Renal cortex interstitium (tissue), 11 donors: ENCODE data around the gene DENND4B. TPM values are rescaled to one million over a fixed set of nuclear protein-coding genes. Genes with fewer than 3 reads are reported as not detected.

Source experiments
- DNase-seq, 11 donors: peaks; one replicate each; pipeline ENCODE4 v3.0.0-alpha.2; 2013; ENCODE audit warnings: low read depth in 9 of 11, low spot score in 4 of 11; ENCODE audit errors: extremely low read depth in 1 of 11
- polyA plus RNA-seq, 3 donors: library from polyadenylated mRNA; unstranded; fragments of 120-200 nt; gene quantifications; one replicate each; pipeline ENCODE4 v1.2.1, GENCODE V29; 2013; ENCODE audit not compliant: insufficient read length in 3 of 3

Gene DENND4B
- polyA plus RNA-seq, 3 donors = 30.8 to 49.8 (median 41.8) TPM

DNA sequence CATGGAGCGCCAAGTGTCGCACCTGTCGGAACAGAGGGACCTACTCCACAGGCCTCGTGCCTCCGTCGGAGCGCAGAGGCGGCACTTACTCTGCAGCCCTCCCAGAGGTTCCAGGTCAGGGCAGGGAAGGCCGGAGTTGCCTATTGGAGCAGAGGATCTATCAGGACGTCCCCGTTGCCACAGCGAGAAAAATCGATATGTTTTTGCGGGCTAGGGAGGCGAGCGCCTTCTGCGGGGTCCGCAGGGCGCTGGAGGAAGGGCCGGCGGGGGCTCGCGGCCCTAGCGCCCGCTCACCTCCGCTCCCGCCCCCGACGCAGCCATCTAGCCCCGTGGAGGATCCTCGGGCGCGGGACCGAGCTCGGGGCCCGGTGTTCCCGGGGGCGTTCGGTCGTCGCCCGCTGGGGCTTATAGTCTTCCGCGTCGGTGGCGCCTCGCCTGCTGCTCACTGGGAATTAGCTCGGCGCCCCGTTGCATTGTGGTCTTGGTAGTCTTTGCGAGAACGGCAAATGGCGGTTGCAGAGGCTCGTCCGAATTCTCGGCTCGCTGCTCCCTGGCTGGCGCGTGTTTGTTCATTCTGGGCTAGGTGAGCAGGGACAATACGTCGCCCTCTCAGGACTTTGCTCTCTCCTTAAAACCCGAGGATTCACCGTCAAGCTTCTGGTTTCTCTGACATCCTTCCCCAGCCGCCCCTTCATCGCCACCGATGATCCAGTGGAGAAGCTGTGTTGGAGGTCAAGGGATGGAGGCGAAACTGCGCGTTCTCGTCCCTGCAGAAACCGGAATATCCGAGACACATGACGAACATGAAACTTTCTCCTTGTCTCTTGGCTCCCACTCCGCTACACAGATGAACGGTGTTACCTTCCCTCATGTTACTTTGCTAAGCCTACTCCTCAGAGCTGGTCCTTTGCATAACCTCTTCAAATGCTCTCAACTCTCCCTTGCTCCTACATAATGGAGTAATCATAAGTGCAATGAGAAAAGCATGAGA lies 31.0 kb upstream of the DENND4B start, which contains the start of gene JTB:
Gene JTB (minus strand): TSS at position 425 of the 991 bp plus-strand sequence. CDS start 422 bp downstream, at position 3.
- DNase-seq = peak in 5 of 11 donors; percentile 73 to 86 (median 81)

DNA sequence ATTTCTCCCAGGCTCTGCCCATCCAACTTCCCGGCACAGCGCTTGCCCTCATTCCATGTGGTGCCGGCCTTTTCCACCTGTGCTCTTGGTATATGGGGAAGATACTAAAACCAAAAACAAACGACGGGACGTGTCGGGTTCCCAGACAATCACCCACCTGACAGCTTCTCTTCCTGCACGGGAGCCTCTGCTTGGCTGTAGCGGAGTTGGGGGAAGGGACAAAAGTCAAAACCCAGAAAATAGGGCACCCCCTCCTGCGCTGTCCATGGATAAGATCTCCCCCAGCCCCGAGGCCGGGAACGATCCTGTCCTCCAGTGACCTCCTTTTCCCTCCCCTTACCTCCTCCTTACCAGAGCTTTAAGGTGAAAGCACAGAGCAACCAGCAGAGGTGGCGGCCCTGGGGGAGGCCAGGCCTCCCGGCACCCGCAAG lies 30.3 kb upstream of the DENND4B start:
- DNase-seq = no peak

DNA sequence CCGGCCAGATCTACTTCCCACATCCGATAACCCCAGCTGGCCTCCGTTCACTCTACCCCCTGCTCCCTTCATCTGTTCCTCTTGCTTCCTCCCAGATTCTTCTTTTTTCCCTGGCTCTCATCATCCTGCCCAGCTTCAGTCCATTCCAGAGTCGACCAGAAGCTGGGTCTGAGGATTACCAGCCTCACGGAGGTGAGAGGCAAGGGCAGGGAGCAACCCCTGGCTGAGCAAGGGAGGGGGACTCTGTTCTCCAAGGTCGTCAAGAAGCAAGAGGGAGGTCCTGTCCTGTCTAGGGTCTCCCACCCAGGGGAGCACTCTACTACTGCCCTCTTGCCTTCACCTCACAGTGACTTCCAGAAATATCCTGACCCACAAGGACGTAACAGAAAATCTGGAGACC lies 27.0 kb upstream of the DENND4B start:
- no peak for DNase-seq

DNA sequence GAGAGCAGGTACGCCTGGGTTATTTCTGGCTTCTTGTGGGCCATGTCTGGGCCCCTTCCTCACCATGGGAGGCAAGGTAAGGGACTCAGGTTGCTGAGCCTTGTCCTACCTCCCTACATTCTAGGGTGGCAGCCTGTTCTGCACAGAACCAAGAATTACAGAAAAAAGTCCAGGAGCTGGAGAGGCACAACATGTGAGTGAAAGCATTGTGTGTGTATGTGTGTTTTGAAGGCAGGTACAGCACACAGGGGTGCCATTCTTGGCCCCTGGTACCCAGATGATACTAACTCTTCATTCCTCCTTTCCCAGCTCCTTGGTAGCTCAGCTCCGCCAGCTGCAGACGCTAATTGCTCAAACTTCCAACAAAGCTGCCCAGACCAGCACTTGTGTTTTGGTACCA lies 26.6 kb upstream of the DENND4B start:
- DNase-seq = no peak

DNA sequence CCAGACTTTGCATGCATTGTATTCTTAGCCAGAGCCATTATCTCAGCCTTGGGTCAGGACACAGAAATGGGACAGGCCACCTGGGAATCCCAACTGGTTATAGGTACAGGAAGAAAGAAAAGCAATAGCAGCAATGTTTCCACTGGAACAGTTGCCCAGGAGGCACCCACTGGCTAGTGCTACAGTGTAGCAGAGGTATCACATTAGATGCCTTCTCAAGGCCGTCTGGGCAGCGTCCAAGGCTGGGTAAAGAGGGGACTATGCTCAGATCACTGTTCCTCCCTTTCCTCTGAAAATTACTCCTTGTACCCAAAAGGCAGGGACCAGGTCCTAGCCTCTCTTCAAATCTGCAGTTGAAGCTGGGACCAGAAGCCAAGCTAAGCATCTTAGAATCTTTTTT lies 23.8 kb upstream of the DENND4B start:
- no peak for DNase-seq

DNA sequence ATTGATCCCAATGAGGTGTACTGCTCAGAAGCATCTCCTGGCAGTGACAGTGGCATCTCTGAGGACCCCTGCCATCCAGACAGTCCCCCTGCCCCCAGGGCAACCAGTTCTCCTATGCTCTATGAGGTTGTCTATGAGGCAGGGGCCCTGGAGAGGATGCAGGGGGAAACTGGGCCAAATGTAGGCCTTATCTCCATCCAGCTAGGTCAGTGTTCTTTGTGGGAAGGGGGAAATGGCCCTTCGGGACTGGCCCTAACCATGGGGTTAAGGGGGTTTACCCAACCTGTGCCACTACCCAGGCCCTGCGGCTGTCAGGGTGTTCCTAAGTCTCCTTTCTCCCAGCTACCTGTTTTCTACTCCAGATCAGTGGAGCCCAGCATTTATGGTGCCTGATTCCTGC lies 22.5 kb upstream of the DENND4B start:
- no peak for DNase-seq

DNA sequence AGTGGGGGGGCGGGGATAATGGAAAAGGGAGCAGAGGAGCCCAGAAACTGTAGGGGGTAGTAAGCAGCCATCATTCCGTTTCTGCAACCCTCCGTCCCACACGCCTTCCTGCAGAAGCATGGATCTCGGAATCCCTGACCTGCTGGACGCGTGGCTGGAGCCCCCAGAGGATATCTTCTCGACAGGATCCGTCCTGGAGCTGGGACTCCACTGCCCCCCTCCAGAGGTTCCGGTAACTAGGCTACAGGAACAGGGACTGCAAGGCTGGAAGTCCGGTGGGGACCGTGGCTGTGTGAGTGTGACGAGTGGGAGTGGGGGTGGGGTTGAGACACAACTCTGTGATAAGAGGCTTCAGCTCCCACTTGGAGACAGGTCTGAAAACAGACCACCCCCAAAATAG lies 21.9 kb upstream of the DENND4B start:
- DNase-seq = no peak

DNA sequence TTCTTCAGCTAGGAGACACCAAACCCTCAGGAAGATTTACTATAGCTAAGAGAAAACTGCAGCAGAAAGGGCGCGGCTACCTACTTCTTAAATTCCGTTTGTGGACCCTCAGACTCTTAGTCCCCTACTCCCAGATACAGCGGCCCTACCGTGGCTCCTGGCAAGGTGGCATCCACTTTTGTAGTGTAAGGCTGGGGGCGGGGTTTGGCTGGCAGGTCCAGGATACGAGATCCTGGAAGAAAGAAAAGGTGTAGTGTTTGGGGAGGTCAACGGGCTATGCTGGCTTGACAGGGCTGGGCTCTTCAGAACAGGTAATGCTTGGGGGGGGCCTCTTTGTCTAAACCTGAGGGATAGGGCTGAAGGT lies 21.5 kb upstream of the DENND4B start:
- DNase-seq = no peak

DNA sequence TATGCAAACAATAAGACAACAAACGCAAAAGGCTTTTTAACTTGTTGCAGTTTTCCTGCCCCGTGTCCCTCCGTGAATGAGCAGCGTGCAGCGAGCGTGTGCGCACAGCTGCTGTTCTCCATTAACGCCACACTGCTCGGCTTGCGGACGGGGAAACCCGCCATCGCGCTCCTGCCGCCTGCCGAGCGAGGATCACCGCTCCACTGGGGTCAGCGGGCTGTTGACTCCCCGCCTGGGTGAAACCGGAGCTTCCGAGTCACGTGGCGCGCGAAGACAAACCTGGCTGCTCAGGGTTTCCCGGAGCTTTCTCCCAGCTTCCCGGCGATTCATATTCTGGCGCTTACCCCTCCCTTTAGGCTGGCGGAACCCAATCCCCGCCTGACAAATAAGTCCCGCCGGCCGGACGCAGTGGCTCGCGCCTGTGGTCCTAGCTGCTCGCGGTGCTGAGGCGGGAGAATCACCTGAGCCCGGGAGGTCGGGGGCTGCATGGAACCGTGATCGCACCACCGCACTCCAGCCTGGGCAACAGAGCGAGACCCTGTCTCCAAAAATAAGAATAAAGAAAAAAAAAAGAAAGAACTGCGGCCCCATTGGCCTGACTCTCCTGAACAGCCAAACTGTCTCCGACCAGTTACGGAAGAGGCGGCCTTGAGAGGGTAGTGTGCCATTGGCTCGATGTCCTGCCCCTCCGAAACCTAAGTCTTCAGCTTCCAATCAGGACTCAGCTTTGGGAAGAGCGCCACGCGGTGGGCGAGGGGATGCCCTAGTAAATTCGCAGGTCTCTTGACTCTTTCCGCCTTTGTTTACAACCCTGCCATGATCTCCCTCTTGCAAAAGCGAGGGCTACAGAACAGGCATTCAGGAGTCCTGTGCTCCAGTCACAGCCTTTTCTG lies 20.8 kb upstream of the DENND4B start, which contains the start of gene CREB3L4:
Gene CREB3L4 (plus strand): TSS at position 796 of the 893 bp plus-strand sequence. CDS start 624 bp downstream, outside the sequence.
- peak in 10 of 11 donors; percentile 89 to 99 (median 96) for DNase-seq

DNA sequence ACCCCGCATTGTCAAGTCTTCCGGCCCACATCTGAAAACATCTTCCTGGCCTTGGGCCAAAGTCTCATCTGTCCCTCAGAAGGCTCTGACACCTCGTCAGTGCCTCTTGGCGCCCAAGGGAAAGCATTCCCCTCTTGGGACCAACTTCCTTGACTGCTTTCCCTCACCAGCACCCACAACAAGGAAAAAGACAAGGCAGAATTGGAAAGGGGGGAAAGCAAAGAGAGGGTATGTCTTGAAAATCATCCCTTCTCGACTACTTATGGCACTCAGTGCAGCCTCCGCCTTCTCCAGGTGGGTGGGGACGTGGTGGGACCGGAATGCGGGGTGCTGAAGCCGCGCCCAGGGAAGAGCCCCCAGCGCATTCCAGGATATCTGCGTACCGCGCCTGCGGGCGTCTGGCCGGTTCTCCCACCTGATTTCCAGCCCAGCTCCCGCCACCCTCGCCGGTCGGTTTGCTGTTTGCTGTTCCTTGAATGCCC lies 17.4 kb upstream of the DENND4B start:
- DNase-seq = peak in 1 of 11 donors; percentile 55

DNA sequence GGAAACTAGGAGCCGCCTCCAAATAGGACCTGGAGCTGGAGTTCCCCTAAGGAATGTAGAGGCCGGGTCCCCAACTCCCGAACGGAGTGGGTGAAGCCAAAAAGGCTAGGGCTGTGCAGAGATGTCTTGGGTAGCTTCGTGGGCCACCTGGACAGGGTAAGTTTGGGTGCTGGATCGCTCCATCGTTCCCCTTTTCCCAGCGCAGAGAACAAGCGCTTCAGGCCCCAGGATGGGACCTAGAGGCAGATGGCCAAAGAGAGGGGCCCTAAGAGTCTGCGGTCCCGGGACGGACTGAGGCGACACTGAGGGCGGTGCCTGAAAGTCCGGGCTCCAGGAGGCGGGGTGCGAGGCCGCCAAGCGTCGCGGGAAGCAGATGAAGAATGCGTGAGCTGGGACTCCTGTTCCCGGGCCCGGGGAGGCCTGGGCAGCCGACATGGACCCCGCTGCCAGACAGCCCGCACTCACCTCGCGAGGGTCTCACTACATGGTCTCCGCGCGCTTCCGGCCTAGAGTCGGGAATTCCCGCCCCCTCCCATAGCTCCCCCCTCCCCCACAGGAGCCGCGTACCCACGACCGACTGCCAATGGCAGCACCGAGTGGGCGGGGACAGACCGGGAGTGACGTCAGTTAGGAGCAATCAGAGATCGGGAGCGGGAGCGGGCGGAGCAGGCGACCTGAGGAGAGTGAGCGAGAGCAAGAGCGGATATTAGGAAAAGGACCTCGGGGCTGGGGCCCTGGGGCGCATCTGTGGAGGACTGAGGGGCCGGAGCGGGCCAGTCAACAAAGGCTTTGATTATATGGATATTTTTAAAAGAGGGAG lies 16.7 kb upstream of the DENND4B start, which contains the start of gene SLC39A1:
Gene SLC39A1 (minus strand): TSS at position 508 of the 820 bp plus-strand sequence. CDS start 822 bp downstream, outside the sequence.
- peak; percentile 97 to 98 (median 98) for DNase-seq

DNA sequence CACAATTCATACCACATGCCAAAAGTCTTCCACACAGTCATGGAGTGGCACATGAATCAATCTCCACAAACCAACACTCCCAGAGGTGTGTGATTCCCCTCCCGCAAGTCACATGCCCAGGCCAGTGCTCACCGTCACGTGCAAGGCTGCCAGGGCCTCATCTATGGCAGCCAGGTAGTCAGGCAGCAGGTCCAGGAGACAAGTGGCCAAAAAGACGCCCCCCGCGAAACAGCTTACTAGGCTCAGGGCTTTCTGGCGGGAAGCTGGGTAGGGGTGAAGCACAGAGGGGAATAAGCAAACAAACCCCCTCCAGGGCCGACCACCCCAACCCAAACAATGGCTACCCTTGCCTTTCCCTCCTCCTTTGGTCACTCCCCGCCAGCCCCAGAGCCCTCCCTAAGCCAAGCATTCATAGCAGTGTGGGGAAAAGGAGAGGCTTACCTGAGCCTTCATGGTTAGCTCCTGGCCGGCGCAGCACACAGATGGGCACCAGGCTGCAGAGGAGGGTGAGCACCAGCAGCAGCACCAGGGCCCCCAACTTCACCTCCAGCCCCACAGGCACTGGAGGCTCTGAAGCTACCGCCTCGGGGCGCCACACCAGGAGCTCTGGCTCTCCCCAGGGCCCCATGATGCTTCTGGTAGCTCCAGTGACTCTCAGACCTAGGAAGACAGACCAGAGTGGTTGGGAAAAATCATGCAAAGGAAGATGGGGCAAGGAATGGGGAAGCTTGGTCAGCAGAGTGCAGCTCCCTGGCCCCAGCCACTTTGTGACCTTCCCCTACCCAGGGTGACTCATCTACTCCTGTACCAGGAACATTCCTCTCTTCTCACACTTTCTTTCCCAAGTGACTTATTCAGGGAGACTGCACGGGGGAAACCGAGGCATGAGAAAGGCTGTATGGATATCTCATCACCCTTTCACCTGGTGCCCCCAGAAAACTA lies 15.8 kb upstream of the DENND4B start:
- DNase-seq = no peak

DNA sequence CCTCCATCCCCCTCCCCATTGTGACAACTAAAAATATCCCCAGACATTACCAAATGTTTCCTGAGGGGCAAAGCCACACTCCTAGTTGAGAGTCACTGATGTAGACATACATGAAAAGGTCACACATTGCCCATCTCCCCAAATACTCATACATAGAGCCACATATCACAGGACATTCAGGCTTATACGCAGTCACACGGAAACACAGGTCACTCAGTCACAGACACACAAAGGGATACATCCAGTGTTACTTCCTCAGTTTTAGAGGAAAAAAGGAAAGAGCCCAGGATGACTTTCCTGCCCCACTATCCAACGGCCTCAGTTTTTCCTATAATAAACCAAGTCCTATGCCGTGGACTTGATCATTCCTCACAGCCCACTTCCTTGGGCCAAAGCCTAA lies 14.9 kb upstream of the DENND4B start:
- DNase-seq = no peak

DNA sequence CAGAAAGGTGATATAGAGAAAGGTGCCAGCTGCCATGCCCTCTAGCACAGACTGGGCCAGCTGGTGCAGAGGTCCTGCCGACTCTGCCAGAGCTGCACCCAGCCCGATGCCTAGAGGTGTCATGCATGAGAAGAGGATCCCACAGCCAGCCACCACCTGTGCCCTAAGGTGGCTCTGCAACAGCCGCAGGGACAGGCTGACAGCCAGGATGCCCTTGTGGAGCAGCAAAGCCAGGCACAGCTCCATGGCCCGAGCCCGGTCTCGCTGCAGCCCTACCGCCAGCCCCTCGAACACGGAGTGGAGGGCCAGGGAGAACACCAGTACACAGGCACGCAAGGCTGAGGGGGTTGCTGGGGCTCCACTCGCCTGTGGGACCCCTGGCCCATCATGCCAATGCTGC lies 13.7 kb upstream of the DENND4B start:
- no peak for DNase-seq

DNA sequence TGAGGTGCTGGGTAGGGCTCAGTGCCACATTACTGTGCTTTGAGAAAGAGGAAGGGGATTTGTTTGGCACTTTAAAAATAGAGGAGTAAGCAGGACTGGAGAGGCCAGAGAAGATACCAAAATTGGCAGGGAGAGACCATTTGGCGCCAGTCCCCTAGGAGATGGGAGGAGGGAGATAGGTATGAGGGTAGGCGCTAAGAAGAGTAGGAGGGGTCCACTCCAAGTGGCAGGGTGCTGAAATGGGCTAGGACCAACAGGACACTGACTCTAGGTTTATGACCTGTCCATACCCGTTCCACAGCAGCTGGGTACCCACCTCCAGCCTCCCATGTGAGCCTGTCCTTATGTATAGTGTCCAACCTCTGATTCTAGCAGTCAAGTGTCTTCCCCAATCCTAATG lies 12.9 kb upstream of the DENND4B start:
- no peak for DNase-seq

DNA sequence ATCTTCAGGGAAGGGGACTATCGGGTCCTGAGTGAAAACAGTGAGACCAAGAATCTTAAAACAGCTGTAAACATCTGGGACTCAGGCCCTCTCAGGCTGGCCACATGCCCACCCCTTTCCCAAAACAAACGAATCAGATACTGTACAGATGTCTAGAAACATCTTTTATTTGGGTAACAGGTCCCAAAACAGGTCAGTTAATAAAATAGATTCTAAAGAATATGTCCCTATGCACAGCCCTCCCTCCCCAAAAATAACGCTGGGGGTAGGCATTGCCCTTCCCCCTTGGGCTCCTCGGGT lies 12.4 kb upstream of the DENND4B start:
- no peak for DNase-seq

DNA sequence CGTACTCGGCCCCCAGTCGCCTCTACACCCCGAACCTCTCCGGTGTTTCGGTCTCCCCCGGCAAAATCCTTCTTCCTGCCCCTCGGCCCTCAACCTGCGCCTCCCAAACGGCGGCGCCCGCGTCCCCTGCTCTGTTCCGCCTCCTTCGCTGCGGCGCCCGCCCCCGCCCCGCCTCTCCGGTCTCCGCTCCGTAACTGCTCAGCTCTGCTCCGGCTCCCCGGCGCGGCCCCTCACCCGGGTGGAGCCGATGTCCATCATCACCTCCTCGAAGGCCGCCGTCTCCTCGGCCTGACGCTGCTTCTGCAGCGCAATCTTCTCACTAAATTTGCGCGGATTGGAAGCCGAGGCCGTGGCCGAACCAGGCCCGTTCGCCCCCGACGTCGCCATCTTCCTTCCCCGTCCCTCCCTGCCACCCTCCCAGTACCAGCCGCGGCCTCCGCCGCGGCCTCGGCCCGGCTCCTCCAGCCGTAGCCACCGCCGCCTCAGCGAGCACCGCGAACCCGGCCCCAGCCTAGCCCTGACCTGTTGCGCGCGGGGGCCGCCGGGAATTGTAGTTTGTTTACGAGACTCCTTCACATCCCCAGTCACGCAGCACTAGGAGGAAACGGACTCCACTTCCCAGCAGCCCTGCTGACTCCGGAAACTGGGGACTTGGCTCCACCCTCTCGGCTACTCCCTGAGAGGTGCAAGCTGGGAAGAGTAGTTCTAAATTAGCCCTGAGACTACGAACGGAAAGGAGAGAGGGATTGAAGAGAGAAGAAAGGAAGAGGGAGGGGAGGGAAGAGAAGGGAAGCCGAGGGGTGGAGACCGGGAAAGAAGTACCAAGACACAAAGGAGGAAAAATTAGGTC lies 11.8 kb upstream of the DENND4B start, which contains the start of gene CRTC2:
Gene CRTC2 (minus strand): TSS at position 502 of the 850 bp plus-strand sequence. CDS start 115 bp downstream, at position 387.
- DNase-seq = peak; percentile 92 to 99 (median 97)
